ENCODE data around the gene TAS2R39.

Gene TAS2R39

GRCh38 chr7:143216686-143217085, 33.5 kb downstream of the TAS2R39 start:
- DNase-seq, result no peak

DNA sequence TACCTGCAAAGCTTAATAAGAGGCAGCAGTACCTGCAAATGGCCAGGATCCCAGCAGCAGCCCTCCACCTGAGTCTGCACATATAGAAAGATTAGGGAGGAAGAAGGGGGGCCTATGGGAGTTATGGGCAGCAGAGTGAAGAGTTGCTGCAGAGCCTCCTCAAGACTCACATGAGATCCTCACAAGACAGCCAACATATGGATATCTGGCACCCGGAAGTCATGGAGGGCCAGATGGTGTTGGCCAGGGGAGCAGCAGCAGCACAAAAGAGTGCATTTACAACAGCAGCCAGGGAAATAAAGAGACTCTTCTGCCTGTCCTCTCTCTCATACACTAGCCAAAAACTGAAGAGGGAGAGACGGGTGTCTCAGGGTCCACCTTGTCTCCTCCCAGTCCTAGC, 34.6 kb downstream of the TAS2R39 start:
- DNase-seq, result peak; percentile 9

DNA sequence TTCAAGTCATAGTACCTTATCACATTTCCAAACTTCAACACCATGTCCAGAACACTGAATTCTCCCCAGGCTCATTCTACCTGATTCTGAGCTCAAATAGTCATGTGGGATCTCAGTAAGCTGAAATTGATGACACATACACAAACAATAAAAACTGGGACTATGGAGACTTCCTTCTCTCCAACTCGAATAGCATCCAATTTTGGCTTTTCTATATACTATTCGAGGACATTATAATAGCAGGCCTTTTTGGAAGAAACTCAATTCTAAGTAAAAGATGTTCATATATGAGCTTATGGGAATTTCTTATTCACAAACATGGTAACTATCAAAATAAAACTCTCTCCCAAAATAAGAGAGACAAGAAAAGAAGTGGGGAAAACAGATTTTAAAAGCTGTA, 38.1 kb downstream of the TAS2R39 start:
- no peak for DNase-seq

DNA sequence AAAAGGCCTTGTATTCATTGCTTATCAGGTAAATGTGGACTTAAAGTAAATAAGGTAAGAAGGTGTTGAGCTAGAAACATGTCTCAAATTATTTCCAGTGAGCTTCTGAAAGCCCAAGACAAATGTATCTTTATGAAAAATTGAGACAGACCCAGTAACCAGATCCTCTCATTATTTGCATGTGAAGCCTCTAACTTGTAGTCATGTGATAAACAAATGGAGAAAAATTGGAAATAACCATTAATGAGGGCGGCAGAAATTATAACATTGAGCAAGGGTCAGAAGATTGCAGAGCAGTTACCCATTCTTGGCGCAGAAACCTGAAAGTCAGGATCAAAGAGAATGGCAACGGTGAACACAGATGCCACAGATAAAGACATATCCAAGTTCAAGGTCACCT, 38.5 kb downstream of the TAS2R39 start, which contains the start of gene TAS2R40:
TSS of gene TAS2R40 (plus strand) at position 301 of the 400 bp plus-strand sequence. CDS start at position 343, 42 bp downstream.
- DNase-seq, result no peak

DNA sequence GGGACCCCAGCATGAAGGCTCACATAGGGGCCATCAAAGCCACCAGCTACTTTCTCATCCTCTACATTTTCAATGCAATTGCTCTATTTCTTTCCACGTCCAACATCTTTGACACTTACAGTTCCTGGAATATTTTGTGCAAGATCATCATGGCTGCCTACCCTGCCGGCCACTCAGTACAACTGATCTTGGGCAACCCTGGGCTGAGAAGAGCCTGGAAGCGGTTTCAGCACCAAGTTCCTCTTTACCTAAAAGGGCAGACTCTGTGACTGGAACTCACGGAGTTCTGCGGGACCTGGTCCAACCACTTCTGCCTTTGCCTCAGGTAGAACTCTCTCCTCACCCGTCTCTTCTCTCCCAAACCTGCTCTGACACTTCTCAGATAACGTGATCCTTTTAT, 39.6 kb downstream of the TAS2R39 start:
- no peak for DNase-seq

- no peak for DNase-seq
These were observed 40.6 kb downstream of the TAS2R39 start for GRCh38 chr7:143223784-143224183.

DNA sequence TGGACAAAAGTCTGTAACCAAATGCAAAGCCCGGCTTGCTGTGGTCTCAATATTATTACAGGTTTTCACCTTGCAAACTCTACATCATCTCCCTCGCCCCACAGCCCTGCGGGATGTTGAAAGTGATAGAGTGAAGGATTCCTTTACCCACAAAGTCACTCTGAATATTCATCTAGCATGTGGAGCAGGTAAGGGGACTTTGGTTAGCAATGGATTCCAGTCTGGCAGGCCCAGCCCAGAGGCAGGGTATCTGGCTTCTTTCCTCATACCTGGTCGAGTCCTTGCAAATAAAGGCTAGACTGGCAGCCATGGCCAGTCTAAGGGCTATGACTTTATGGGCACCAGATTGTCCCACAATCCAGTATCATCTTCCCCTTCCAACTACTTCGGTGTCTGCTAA, 41.8 kb downstream of the TAS2R39 start:
- no peak for DNase-seq

GRCh38 chr7:143227806-143228205, 44.6 kb downstream of the TAS2R39 start:
- DNase-seq, result no peak

DNA sequence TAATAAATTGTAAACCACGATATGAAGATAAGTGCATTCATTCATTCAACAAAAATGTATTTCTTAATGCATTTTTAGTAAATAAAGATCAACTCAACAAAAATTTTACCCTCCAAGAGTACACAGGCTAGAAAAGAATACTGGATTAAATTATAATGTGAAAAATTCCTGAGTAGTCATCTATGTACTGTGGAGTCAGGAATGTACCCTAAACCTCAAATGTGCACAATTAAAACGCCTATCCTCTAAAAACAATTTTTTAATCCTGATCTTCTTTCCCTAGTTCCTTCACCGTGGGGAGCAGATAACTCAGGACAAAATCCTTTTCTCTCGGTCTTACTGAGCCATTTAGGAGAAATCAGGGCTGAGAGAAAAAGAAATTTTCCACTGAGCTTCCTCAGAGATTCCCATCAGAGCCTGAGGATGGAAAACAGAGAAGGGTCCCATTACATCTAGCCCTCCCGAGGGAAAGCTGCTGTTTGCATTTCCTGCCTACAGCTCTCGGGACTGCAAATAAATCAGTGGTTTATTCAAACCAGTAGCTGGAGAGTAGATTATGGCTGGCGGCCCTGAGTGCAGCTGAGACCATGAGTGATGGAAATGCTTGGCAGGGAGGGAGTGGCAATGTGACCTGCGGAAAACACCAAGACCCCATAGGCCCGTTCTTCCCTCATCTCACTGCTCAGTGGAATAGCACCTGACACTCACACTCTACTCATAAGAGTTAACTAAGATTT, 46.0 kb downstream of the TAS2R39 start:
- no peak for DNase-seq

DNA sequence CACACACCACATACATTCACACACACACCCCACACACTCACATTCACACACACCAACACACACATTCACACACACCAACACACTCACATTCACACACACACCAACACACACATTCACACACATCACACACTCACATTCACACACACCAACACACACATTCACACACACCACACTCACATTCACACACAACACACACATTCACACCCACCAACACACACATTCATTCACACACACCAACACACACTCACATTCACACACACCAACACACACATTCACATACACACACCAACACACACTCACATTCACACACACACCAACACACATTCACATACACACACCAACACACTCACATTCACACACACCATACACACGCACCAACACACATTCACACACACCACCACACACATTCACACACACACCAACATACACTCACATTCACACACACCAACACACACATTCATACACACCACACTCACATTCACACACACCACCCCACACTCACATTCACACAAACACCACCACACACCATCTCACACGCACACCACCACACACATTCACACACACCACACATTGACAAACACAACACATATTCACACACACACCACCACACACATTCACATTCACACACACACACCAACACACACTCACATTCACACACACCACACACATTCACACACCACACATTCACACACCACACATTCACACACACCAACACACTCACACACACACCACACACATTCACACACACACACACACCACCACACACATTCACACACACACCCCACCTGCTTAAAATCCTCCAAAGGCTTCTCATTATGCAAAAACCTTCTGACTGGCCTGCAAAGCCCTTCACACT, 47.6 kb downstream of the TAS2R39 start:
- DNase-seq, result no peak

All from DMS 273 treated with DMSO at 0.1 percent for 48 hours (cell line).